Stomach (tissue), 4 donors: Measurements from ENCODE around the gene CYTIP.

Source experiments
- POLR2AphosphoS5 ChIP-seq, 3 donors: sonication (generic); formaldehyde crosslinking; IDR thresholded peaks; one replicate each; pipeline ENCODE4 v1.6.1; 2016; ENCODE audit warnings: antibody characterized with exemption in 3 of 3
- TF ChIP-seq, protein P1 (sequence below), 7 experiments: fragments of 450-650 bp in 4 of 7; fragments of 200-600 bp in 3 of 7; sonication (generic) in 3 of 7; IDR thresholded peaks; one replicate each; pipeline ENCODE4 v1.5.1; 2016 to 2019; ENCODE audit warnings: antibody characterized with exemption in 7 of 7, control low read depth in 2 of 7, mild to moderate bottlenecking in 1 of 7

DNA sequence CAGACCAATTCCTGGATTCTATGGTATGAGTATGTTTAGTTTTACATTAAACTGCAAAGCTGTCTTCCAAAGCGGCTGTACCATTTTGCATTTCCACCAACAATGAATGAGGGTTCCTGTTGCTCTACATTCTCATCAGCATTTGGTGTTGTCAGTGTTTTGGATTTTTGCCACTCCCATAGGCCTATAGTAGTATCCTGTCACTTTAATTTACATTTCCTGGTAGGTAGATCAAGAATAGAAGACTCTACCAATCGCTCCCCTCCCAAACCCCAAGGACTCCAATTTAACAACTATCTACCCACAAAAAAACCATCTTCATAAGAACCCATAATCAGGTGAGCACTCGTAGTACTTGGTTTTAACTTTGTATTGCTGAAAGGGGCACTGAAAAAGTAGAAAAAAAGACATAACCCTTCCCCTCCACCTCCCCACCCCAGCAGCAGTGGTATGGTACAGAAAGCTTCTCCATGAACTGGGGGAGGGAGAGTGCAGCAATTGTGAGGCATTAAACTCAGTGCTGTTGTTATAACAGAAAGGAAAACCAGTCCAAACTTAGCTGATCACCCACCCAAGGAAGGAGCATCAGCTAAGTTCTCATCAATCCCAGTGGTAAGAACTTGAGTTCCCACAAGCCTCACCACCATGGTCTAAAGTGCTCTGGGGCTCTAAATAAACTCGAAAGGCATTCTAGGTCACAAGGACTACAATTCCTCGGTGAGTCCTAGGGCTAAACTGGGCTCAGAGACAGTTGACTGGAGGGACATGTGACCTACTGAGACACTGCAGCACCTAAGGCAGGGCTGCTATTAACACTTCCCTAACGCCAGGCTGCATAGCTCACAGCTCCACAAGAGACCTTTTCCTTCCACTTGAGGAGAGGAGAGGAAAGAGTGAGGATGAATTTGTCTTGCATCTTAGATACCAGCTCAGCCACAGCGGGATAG is 35.5 kb upstream of the CYTIP start:
- TF ChIP-seq, protein P1, sequence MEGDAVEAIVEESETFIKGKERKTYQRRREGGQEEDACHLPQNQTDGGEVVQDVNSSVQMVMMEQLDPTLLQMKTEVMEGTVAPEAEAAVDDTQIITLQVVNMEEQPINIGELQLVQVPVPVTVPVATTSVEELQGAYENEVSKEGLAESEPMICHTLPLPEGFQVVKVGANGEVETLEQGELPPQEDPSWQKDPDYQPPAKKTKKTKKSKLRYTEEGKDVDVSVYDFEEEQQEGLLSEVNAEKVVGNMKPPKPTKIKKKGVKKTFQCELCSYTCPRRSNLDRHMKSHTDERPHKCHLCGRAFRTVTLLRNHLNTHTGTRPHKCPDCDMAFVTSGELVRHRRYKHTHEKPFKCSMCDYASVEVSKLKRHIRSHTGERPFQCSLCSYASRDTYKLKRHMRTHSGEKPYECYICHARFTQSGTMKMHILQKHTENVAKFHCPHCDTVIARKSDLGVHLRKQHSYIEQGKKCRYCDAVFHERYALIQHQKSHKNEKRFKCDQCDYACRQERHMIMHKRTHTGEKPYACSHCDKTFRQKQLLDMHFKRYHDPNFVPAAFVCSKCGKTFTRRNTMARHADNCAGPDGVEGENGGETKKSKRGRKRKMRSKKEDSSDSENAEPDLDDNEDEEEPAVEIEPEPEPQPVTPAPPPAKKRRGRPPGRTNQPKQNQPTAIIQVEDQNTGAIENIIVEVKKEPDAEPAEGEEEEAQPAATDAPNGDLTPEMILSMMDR (IDR thresholded peaks at IDR 0.05), result no peak
- no peak for TF ChIP-seq POLR2AphosphoS5 (IDR thresholded peaks at IDR 0.05)
